Measurements from ENCODE around the gene PAXX. TPM values are rescaled to one million over a fixed set of nuclear protein-coding genes. Genes with fewer than 3 reads are reported as not detected.

Gene PAXX
- total and polyA plus RNA-seq, 12 donors: 12.7 to 131 (median 17.1) TPM

DNA sequence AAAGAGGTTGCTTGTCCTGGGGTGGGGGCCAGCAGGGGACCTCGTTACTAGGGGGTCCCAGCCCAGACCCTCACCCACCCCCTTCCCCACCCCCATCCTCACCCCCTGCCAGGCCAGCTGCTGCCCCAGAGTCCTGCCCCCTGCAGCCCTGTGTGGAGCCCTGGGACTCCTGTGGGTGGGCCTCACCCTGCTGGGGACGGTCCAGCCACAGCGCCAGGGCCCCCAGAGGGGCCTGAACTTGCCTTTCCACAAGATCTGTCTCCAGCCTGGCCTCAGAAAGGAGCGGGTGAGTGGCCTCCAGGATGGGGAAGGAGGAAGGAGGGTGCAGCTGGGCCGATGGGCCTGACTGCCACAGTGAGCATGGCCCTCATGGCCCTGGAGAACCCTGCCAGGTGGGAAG, 22.4 kb upstream of the PAXX start:
- intact Hi-C loops (cut with DNase I): no loop called here
- TF ChIP-seq, protein P1, sequence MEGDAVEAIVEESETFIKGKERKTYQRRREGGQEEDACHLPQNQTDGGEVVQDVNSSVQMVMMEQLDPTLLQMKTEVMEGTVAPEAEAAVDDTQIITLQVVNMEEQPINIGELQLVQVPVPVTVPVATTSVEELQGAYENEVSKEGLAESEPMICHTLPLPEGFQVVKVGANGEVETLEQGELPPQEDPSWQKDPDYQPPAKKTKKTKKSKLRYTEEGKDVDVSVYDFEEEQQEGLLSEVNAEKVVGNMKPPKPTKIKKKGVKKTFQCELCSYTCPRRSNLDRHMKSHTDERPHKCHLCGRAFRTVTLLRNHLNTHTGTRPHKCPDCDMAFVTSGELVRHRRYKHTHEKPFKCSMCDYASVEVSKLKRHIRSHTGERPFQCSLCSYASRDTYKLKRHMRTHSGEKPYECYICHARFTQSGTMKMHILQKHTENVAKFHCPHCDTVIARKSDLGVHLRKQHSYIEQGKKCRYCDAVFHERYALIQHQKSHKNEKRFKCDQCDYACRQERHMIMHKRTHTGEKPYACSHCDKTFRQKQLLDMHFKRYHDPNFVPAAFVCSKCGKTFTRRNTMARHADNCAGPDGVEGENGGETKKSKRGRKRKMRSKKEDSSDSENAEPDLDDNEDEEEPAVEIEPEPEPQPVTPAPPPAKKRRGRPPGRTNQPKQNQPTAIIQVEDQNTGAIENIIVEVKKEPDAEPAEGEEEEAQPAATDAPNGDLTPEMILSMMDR (IDR thresholded peaks at IDR 0.05): no peak
- DNase-seq: no peak
- 79 to 87% methylated on average over 5 of the region's 5 CpGs for WGBS, 2 donors
- Histone ChIP-seq H3K4me3 (no peak overlapping the region), H3K9me3 (no peaks in the 10 kb centered on the region), H3K36me3 (no peaks in the 10 kb centered on the region), H3K4me1 (peaks cover 0 to 32% (median 15%) of the 10 kb centered on the region in 9 donors), H3K27me3 (no peaks in the 10 kb centered on the region), H3K27ac (no peak overlapping the region)
- ATAC-seq: no peak

DNA sequence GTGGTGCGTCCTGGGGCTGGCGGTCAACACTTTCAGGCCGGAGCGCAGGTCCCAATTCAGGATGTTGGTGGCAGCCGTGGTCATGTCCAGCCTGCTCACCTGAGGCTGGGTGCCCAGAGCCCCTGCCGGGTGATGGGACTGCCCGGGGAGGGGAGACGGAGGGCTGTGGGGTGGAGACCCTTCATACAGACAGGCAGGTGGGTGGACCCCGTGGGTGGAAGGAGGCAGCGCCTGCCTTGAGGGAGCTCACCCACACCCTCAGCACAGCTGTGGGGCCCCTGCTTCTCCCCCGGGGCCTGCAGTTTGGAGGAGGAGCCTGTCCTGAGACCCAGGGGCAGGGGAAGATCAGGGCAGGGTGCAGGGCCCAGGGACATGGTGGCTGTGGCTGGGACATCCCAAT, 21.9 kb upstream of the PAXX start:
- Histone ChIP-seq H3K36me3 (no peaks in the 10 kb centered on the region), H3K9me3 (no peaks in the 10 kb centered on the region), H3K27ac (no peak overlapping the region), H3K4me3 (no peak overlapping the region), H3K4me1 (peaks cover under 1 to 38% (median 21%) of the 10 kb centered on the region in 9 donors), H3K27me3 (no peaks in the 10 kb centered on the region)
- DNase-seq: peak in 1 of 2 donors; percentile 9
- intact Hi-C loops (cut with DNase I): no loop called here
- WGBS, 2 donors: 83 to 92% methylated on average over 11 of the region's 11 CpGs
- TF ChIP-seq, protein P1 (IDR thresholded peaks at IDR 0.05): no peak
- no peak for ATAC-seq

DNA sequence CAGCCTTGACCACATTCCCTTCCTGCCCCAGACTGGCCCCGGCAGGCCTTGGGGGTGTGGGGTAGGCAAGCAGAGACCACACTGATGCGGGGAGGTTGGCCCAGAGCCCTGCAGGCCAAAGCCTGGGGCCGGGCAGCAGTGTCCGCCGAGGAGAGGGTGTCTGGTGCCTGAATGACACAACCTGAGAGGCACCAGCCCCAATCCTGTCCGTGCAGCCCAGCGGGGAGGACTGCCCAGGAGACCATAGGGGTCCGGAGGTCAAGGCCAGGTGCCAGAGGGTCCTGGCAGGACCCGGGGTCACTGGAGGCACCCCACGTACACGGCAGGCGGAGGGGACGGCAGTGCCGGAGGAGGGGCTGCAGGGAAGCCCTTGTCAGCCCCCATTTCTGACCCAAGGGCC, 20.5 kb upstream of the PAXX start:
- Histone ChIP-seq H3K36me3 (no peaks in the 10 kb centered on the region), H3K9me3 (no peaks in the 10 kb centered on the region), H3K4me3 (no peak overlapping the region), H3K27me3 (peaks cover 0 to 5% (median 0%) of the 10 kb centered on the region in 7 donors), H3K27ac (no peak overlapping the region), H3K4me1 (peaks cover 7 to 42% (median 27%) of the 10 kb centered on the region in 9 donors)
- 90 to 91% methylated on average over 14 of the region's 14 CpGs for WGBS, 2 donors
- peak in 1 of 2 donors; percentile 10 for DNase-seq
- TF ChIP-seq, protein P1 (IDR thresholded peaks at IDR 0.05): no peak
- intact Hi-C loops (cut with DNase I): no loop called here
- no peak for ATAC-seq

DNA sequence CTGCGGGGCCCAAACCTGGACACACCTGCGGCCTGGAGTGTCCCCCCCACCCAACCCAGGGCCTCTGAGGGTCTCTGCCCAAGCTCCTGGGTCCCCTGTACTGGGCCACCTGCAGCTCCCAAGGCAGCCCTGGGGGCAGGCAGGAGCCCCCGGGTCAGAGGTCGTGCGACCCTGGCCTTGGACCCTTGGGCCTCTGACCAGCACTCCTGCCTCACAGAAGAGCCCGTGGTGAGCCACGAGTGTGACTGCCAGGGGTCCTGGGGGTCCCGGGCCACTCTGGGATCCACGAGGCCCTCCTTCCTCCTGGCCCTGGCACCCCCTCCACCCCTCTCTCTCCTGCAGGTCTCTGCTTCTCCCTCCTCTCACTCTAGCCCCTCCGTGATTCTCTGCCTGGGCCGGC, 19.9 kb upstream of the PAXX start:
- TF ChIP-seq, protein P1 (IDR thresholded peaks at IDR 0.05): no peak
- 82 to 93% methylated on average over 11 of the region's 11 CpGs for WGBS, 2 donors
- ATAC-seq (no peak), DNase-seq (no peak)
- H3K27me3 ChIP-seq: peaks cover 0 to 11% (median 0%) of the 10 kb centered on the region in 7 donors
- H3K9me3 ChIP-seq: no peaks in the 10 kb centered on the region
- H3K27ac ChIP-seq: no peak overlapping the region
- H3K36me3 ChIP-seq: no peaks in the 10 kb centered on the region
- intact Hi-C loops (cut with DNase I): no loop called here
- H3K4me1 ChIP-seq: peaks cover 11 to 48% (median 33%) of the 10 kb centered on the region in 9 donors
- no peak overlapping the region for H3K4me3 ChIP-seq

Data from heart right ventricle (tissue), 16 donors.